ENCODE results near the gene ANKS1B.

ANKS1B gene

GRCh38 chr12:98830657-98831056 is 1154.1 kb downstream of the ANKS1B start:
- H3K9ac ChIP-seq (ENCODE audit: low read length in 2 of 2), result no peak overlapping the region
- no peaks in the 10 kb centered on the region for H3K36me3 ChIP-seq (ENCODE audit: control insufficient read depth in 2 of 2, insufficient read depth in 2 of 2, low read length in 2 of 2)
- no peak overlapping the region for H3K4me3 ChIP-seq (ENCODE audit: low read length in 2 of 2)
- H3K27me3 ChIP-seq (ENCODE audit: control insufficient read depth in 1 of 2, insufficient read depth in 2 of 2, low read length in 2 of 2), result no peaks in the 10 kb centered on the region
- no peaks in the 10 kb centered on the region for H3K4me1 ChIP-seq (ENCODE audit: control insufficient read depth, insufficient read depth, low read length)
- no peaks in the 10 kb centered on the region for H3K9me3 ChIP-seq (ENCODE audit: control insufficient read depth in 2 of 2, low read length in 2 of 2)
- H3K27ac ChIP-seq (ENCODE audit: low read length), result no peak overlapping the region

- Histone ChIP-seq H3K27ac (ENCODE audit: low read length) (no peak overlapping the region), H3K9ac (ENCODE audit: low read length in 2 of 2) (no peak overlapping the region)
Measured at GRCh38 chr12:98828802-98829600, 1155.7 kb downstream of the ANKS1B start.

GRCh38 chr12:98823012-98823411 is 1161.7 kb downstream of the ANKS1B start:
- Histone ChIP-seq H3K36me3 (ENCODE audit: control insufficient read depth in 2 of 2, insufficient read depth in 2 of 2, low read length in 2 of 2) (no peaks in the 10 kb centered on the region), H3K4me1 (ENCODE audit: control insufficient read depth, insufficient read depth, low read length) (no peaks in the 10 kb centered on the region), H3K27ac (ENCODE audit: low read length) (no peak overlapping the region)

More at GRCh38 chr12:98828802-98829600, 1155.7 kb downstream of the ANKS1B start:
- no peaks in the 10 kb centered on the region for H3K9me3 ChIP-seq (ENCODE audit: control insufficient read depth in 2 of 2, low read length in 2 of 2)
- no peaks in the 10 kb centered on the region for H3K4me1 ChIP-seq (ENCODE audit: control insufficient read depth, insufficient read depth, low read length)
- H3K36me3 ChIP-seq (ENCODE audit: control insufficient read depth in 2 of 2, insufficient read depth in 2 of 2, low read length in 2 of 2), result no peaks in the 10 kb centered on the region
- H3K4me3 ChIP-seq (ENCODE audit: low read length in 2 of 2), result no peak overlapping the region
- no peaks in the 10 kb centered on the region for H3K27me3 ChIP-seq (ENCODE audit: control insufficient read depth in 1 of 2, insufficient read depth in 2 of 2, low read length in 2 of 2)

GRCh38 chr12:98821866-98822265 is 1162.9 kb downstream of the ANKS1B start:
- H3K9me3 ChIP-seq (ENCODE audit: control insufficient read depth in 2 of 2, low read length in 2 of 2), result no peaks in the 10 kb centered on the region
- H3K9ac ChIP-seq (ENCODE audit: low read length in 2 of 2), result no peak overlapping the region
- no peaks in the 10 kb centered on the region for H3K27me3 ChIP-seq (ENCODE audit: control insufficient read depth in 1 of 2, insufficient read depth in 2 of 2, low read length in 2 of 2)
- H3K4me1 ChIP-seq (ENCODE audit: control insufficient read depth, insufficient read depth, low read length), result no peaks in the 10 kb centered on the region
- no peak overlapping the region for H3K27ac ChIP-seq (ENCODE audit: low read length)
- no peaks in the 10 kb centered on the region for H3K36me3 ChIP-seq (ENCODE audit: control insufficient read depth in 2 of 2, insufficient read depth in 2 of 2, low read length in 2 of 2)
- H3K4me3 ChIP-seq (ENCODE audit: low read length in 2 of 2), result no peak overlapping the region

More at GRCh38 chr12:98823012-98823411, 1161.7 kb downstream of the ANKS1B start:
- no peaks in the 10 kb centered on the region for H3K9me3 ChIP-seq (ENCODE audit: control insufficient read depth in 2 of 2, low read length in 2 of 2)
- no peak overlapping the region for H3K4me3 ChIP-seq (ENCODE audit: low read length in 2 of 2)
- H3K9ac ChIP-seq (ENCODE audit: low read length in 2 of 2), result no peak overlapping the region
- H3K27me3 ChIP-seq (ENCODE audit: control insufficient read depth in 1 of 2, insufficient read depth in 2 of 2, low read length in 2 of 2), result no peaks in the 10 kb centered on the region

GRCh38 chr12:98821232-98821631 is 1163.5 kb downstream of the ANKS1B start:
- H3K4me3 ChIP-seq (ENCODE audit: low read length in 2 of 2), result no peak overlapping the region
- no peaks in the 10 kb centered on the region for H3K36me3 ChIP-seq (ENCODE audit: control insufficient read depth in 2 of 2, insufficient read depth in 2 of 2, low read length in 2 of 2)
- no peaks in the 10 kb centered on the region for H3K4me1 ChIP-seq (ENCODE audit: control insufficient read depth, insufficient read depth, low read length)
- no peaks in the 10 kb centered on the region for H3K27me3 ChIP-seq (ENCODE audit: control insufficient read depth in 1 of 2, insufficient read depth in 2 of 2, low read length in 2 of 2)
- H3K9ac ChIP-seq (ENCODE audit: low read length in 2 of 2), result no peak overlapping the region
- no peak overlapping the region for H3K27ac ChIP-seq (ENCODE audit: low read length)
- no peaks in the 10 kb centered on the region for H3K9me3 ChIP-seq (ENCODE audit: control insufficient read depth in 2 of 2, low read length in 2 of 2)

GRCh38 chr12:98819821-98820404 is 1164.8 kb downstream of the ANKS1B start:
- no peak overlapping the region for H3K9ac ChIP-seq (ENCODE audit: low read length in 2 of 2)
- no peaks in the 10 kb centered on the region for H3K36me3 ChIP-seq (ENCODE audit: control insufficient read depth in 2 of 2, insufficient read depth in 2 of 2, low read length in 2 of 2)
- H3K9me3 ChIP-seq (ENCODE audit: control insufficient read depth in 2 of 2, low read length in 2 of 2), result no peaks in the 10 kb centered on the region
- no peak overlapping the region for H3K27ac ChIP-seq (ENCODE audit: low read length)
- H3K4me1 ChIP-seq (ENCODE audit: control insufficient read depth, insufficient read depth, low read length), result no peaks in the 10 kb centered on the region
- H3K27me3 ChIP-seq (ENCODE audit: control insufficient read depth in 1 of 2, insufficient read depth in 2 of 2, low read length in 2 of 2), result no peaks in the 10 kb centered on the region
- H3K4me3 ChIP-seq (ENCODE audit: low read length in 2 of 2), result no peak overlapping the region

GRCh38 chr12:98819071-98819470 is 1165.7 kb downstream of the ANKS1B start:
- no peak overlapping the region for H3K27ac ChIP-seq (ENCODE audit: low read length)
- H3K4me1 ChIP-seq (ENCODE audit: control insufficient read depth, insufficient read depth, low read length), result no peaks in the 10 kb centered on the region

GRCh38 chr12:98818239-98818638 is 1166.5 kb downstream of the ANKS1B start:
- Histone ChIP-seq H3K4me1 (ENCODE audit: control insufficient read depth, insufficient read depth, low read length) (no peaks in the 10 kb centered on the region), H3K36me3 (ENCODE audit: control insufficient read depth in 2 of 2, insufficient read depth in 2 of 2, low read length in 2 of 2) (no peaks in the 10 kb centered on the region), H3K4me3 (ENCODE audit: low read length in 2 of 2) (no peak overlapping the region), H3K9me3 (ENCODE audit: control insufficient read depth in 2 of 2, low read length in 2 of 2) (no peaks in the 10 kb centered on the region), H3K27me3 (ENCODE audit: control insufficient read depth in 1 of 2, insufficient read depth in 2 of 2, low read length in 2 of 2) (no peaks in the 10 kb centered on the region), H3K9ac (ENCODE audit: low read length in 2 of 2) (no peak overlapping the region), H3K27ac (ENCODE audit: low read length) (no peak overlapping the region)

More at GRCh38 chr12:98819071-98819470, 1165.7 kb downstream of the ANKS1B start:
- no peak overlapping the region for H3K9ac ChIP-seq (ENCODE audit: low read length in 2 of 2)
- no peaks in the 10 kb centered on the region for H3K27me3 ChIP-seq (ENCODE audit: control insufficient read depth in 1 of 2, insufficient read depth in 2 of 2, low read length in 2 of 2)
- no peaks in the 10 kb centered on the region for H3K36me3 ChIP-seq (ENCODE audit: control insufficient read depth in 2 of 2, insufficient read depth in 2 of 2, low read length in 2 of 2)
- H3K9me3 ChIP-seq (ENCODE audit: control insufficient read depth in 2 of 2, low read length in 2 of 2), result no peaks in the 10 kb centered on the region
- no peak overlapping the region for H3K4me3 ChIP-seq (ENCODE audit: low read length in 2 of 2)

- no peaks in the 10 kb centered on the region for H3K4me1 ChIP-seq (ENCODE audit: control insufficient read depth, insufficient read depth, low read length)
- H3K36me3 ChIP-seq (ENCODE audit: control insufficient read depth in 2 of 2, insufficient read depth in 2 of 2, low read length in 2 of 2), result no peaks in the 10 kb centered on the region
- no peak overlapping the region for H3K4me3 ChIP-seq (ENCODE audit: low read length in 2 of 2)
- H3K27me3 ChIP-seq (ENCODE audit: control insufficient read depth in 1 of 2, insufficient read depth in 2 of 2, low read length in 2 of 2), result no peaks in the 10 kb centered on the region
- H3K9ac ChIP-seq (ENCODE audit: low read length in 2 of 2), result no peak overlapping the region
- no peaks in the 10 kb centered on the region for H3K9me3 ChIP-seq (ENCODE audit: control insufficient read depth in 2 of 2, low read length in 2 of 2)
- H3K27ac ChIP-seq (ENCODE audit: low read length), result no peak overlapping the region
Measured at GRCh38 chr12:98817742-98818141, 1167.0 kb downstream of the ANKS1B start.

- Histone ChIP-seq H3K4me1 (ENCODE audit: control insufficient read depth, insufficient read depth, low read length) (no peaks in the 10 kb centered on the region), H3K36me3 (ENCODE audit: control insufficient read depth in 2 of 2, insufficient read depth in 2 of 2, low read length in 2 of 2) (no peaks in the 10 kb centered on the region), H3K9me3 (ENCODE audit: control insufficient read depth in 2 of 2, low read length in 2 of 2) (no peaks in the 10 kb centered on the region)
Measured at GRCh38 chr12:98816720-98817119, 1168.0 kb downstream of the ANKS1B start.

GRCh38 chr12:98814254-98814653 is 1170.5 kb downstream of the ANKS1B start:
- Histone ChIP-seq H3K27me3 (ENCODE audit: control insufficient read depth in 1 of 2, insufficient read depth in 2 of 2, low read length in 2 of 2) (no peaks in the 10 kb centered on the region), H3K4me1 (ENCODE audit: control insufficient read depth, insufficient read depth, low read length) (no peaks in the 10 kb centered on the region), H3K36me3 (ENCODE audit: control insufficient read depth in 2 of 2, insufficient read depth in 2 of 2, low read length in 2 of 2) (no peaks in the 10 kb centered on the region), H3K4me3 (ENCODE audit: low read length in 2 of 2) (no peak overlapping the region), H3K9me3 (ENCODE audit: control insufficient read depth in 2 of 2, low read length in 2 of 2) (no peaks in the 10 kb centered on the region), H3K9ac (ENCODE audit: low read length in 2 of 2) (no peak overlapping the region), H3K27ac (ENCODE audit: low read length) (no peak overlapping the region)

More at GRCh38 chr12:98816720-98817119, 1168.0 kb downstream of the ANKS1B start:
- Histone ChIP-seq H3K9ac (ENCODE audit: low read length in 2 of 2) (no peak overlapping the region), H3K4me3 (ENCODE audit: low read length in 2 of 2) (no peak overlapping the region), H3K27me3 (ENCODE audit: control insufficient read depth in 1 of 2, insufficient read depth in 2 of 2, low read length in 2 of 2) (no peaks in the 10 kb centered on the region), H3K27ac (ENCODE audit: low read length) (no peak overlapping the region)

Data from stomach smooth muscle (tissue), 2 donors.